ENCODE measurements around the gene PTPRT.

DNA sequence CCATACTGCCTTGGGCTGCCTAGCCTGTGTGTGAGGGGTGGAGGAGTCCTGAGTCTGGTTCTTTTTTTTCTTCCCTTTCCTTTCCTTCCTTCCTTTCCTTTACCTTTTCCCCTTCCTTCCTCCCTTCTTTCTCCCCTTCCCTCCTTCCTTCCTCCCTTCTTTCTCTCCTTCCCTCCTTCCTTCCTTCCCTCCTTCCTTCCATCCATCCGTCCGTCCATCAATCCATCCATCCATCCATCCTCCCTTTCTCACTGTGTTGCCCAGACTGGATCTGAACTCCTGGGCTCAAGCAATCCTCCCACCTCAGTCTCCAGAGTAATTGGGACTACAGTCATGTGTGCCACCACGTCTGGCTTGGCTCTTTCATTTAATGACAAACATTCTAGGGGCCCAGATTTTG lies 820.8 kb downstream of the PTPRT start:
- TF ChIP-seq, protein P1, sequence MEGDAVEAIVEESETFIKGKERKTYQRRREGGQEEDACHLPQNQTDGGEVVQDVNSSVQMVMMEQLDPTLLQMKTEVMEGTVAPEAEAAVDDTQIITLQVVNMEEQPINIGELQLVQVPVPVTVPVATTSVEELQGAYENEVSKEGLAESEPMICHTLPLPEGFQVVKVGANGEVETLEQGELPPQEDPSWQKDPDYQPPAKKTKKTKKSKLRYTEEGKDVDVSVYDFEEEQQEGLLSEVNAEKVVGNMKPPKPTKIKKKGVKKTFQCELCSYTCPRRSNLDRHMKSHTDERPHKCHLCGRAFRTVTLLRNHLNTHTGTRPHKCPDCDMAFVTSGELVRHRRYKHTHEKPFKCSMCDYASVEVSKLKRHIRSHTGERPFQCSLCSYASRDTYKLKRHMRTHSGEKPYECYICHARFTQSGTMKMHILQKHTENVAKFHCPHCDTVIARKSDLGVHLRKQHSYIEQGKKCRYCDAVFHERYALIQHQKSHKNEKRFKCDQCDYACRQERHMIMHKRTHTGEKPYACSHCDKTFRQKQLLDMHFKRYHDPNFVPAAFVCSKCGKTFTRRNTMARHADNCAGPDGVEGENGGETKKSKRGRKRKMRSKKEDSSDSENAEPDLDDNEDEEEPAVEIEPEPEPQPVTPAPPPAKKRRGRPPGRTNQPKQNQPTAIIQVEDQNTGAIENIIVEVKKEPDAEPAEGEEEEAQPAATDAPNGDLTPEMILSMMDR (IDR thresholded peaks at IDR 0.05): no peak
- no peak for TF ChIP-seq POLR2AphosphoS5 (IDR thresholded peaks at IDR 0.05)

All from breast epithelium (tissue), 3 donors.